Adrenal gland (tissue), 12 donors: Measurements from ENCODE around the gene HHIPL2. TPM values are rescaled to one million over a fixed set of nuclear protein-coding genes. Genes with fewer than 3 reads are reported as not detected.
"Not testable (repeated sequence)": the region's sequence is repeated elsewhere in the genome, so short reads cannot be mapped to it uniquely, and the experiment has no call there.

Experiments
- DNase-seq, 7 donors: peaks; one replicate each; pipeline ENCODE4 v3.0.0-alpha.2; 2019 to 2020
- H3K27ac ChIP-seq, 5 donors: fragments of 200-600 bp; sonication (generic) in 4 of 5; 1 replicate in 3 of 5; 2 replicates in 2 of 5; pipeline versions ENCODE4 v1.5.1 to v1.8.0; 2016 to 2020; ENCODE audit warnings: mild to moderate bottlenecking in 1 of 5
- H3K27me3 ChIP-seq: fragments of 200-600 bp; 2 replicates; pipeline ENCODE4 v1.8.0; 2021
- H3K36me3 ChIP-seq, 2 donors: fragments of 200-600 bp; replicated peaks in 1 of 2; 1 replicate in 1 of 2; 2 replicates in 1 of 2; pipeline versions ENCODE4 v1.5.1 to v1.8.0; 2018 to 2022
- H3K4me1 ChIP-seq, 2 donors: fragments of 200-600 bp; replicated peaks in 1 of 2; 1 replicate in 1 of 2; 2 replicates in 1 of 2; pipeline versions ENCODE4 v1.5.1 to v1.8.0; 2018 to 2021
- H3K4me3 ChIP-seq, 4 donors: fragments of 200-600 bp; sonication (generic) in 3 of 4; one replicate each; pipeline ENCODE4 v1.5.1; 2016 to 2018
- H3K9me3 ChIP-seq, 3 donors: fragments of 200-600 bp; sonication (generic) in 1 of 3; replicated peaks in 1 of 3; 1 replicate in 2 of 3; 2 replicates in 1 of 3; pipeline versions ENCODE4 v1.5.1 to v1.8.0; 2016 to 2021
- WGBS, 4 donors: extraction: QIAGEN DNeasy Blood & Tissue Kit in 2 of 4; methylation state at CpG; one replicate each; pipeline versions ENCODE4 v1.1.5 to v1.1.7; 2013 to 2017; 5-methylcytosine and 5-hydroxymethylcytosine counted together
- intact Hi-C, 2 donors: fragments of 100-400 bp; cut with DNase I; formaldehyde crosslinking; loops; one replicate each; pipeline versions ENCODE4 v1.14.1 to v1.15.0; 2022 to 2023
- polyA plus RNA-seq, 3 donors: library from polyadenylated mRNA; stranded (reverse); fragments of 200-250 nt in 2 of 3; fragments of 350-450 nt in 1 of 3; fragmentation: Illumina TruSeq in 1 of 3; extraction: RNeasy Lipid Tissue Mini Kit (QIAGEN cat#74804) in 1 of 3; gene quantifications; one replicate each; pipeline ENCODE4 v1.2.3, GENCODE V29; 2013 to 2014
- small RNA-seq, 2 donors: library from RNA; depleted of rRNA; stranded (forward); fragments of <200 nt; gene quantifications; one replicate each; pipeline ENCODE3, GENCODE V24; 2016
- total RNA-seq, 9 donors: library from RNA; depleted of rRNA in 4 of 9; stranded (reverse); fragments of >200 nt in 4 of 9; fragments of 120-200 nt in 1 of 9; fragmentation: NEBNext Ultra II Directional in 1 of 9; extraction: Animal tissue kit (Norgen Biotek cat#: 25700) in 1 of 9; gene quantifications; one replicate each; pipeline versions ENCODE4 v1.1.0 to v1.2.4, GENCODE V29; 2013 to 2023
- donor health status: healthy with polysubstance abuse.
- donor health status: Bipolar disorder and iron deficiency.
- donor health status: DM: yes; HTN: yes; CAD: no.
- donor health status: DM: no; HTN: no; CAD: no.
- donor health status: DM: no; HTN: no; CAD: no.
- donor health status: DM: yes; HTN: yes; CAD: no.

HHIPL2 gene
- total and polyA plus RNA-seq, 12 donors, result 0.11 to 3.4 (median 0.57) TPM; not detected in 4

- H3K4me3 ChIP-seq, DNase-seq, intact Hi-C loops, H3K36me3 ChIP-seq, H3K9me3 ChIP-seq, H3K4me1 ChIP-seq, H3K27ac ChIP-seq, H3K27me3 ChIP-seq: not testable (repeated sequence)
- 93 to 98% (median 95%) methylated on average over 22 to 32 of the region's 33 CpGs for WGBS, 4 donors
Measured at GRCh38 chr1:222472776-222473540, 74.9 kb downstream of the HHIPL2 start.

Small RNA genes lying within 50 kb of the gene (small RNA-seq; reads per million reads assigned to genes)
- gene RNU6-791P, result 0 reads per million in 2 donors

Other genes with a start within 250 kb of the HHIPL2 start
- 1 to 10 TPM; 1.6 to 9.6 (median 5.8) TPM for gene TAF1A, start 41.8 kb upstream of the HHIPL2 start, total RNA-seq
- gene TAF1A, start 41.8 kb upstream of the HHIPL2 start, polyA plus RNA-seq, result 1 to 10 TPM; 1.4 to 6.6 (median 1.6) TPM
- 100 to 1,000 TPM in 2 of 9 donors, 10 to 100 TPM in 7; 37.7 to 146 (median 71.2) TPM for gene MIA3, start 70.0 kb upstream of the HHIPL2 start, total RNA-seq
- 100 to 1,000 TPM in 1 of 3 donors, 10 to 100 TPM in 2; 33.1 to 134 (median 45.2) TPM for gene MIA3, start 70.0 kb upstream of the HHIPL2 start, polyA plus RNA-seq
- gene AIDA, start 164.4 kb upstream of the HHIPL2 start, total RNA-seq, result 10 to 100 TPM; 29.4 to 62.5 (median 48.7) TPM
- gene AIDA, start 164.4 kb upstream of the HHIPL2 start, polyA plus RNA-seq, result 10 to 100 TPM; 34.1 to 72.0 (median 49.1) TPM
- 10 to 100 TPM; 39.3 to 81.3 (median 42.6) TPM for gene BROX, start 164.5 kb upstream of the HHIPL2 start, total RNA-seq
- 10 to 100 TPM; 14.1 to 29.4 (median 17.8) TPM for gene BROX, start 164.5 kb upstream of the HHIPL2 start, polyA plus RNA-seq
- gene FAM177B, start 189.1 kb upstream of the HHIPL2 start, total RNA-seq, result 1 to 10 TPM in 7 of 9 donors, under 1 TPM in 2; 0.11 to 2.3 (median 1.8) TPM
- gene FAM177B, start 189.1 kb upstream of the HHIPL2 start, polyA plus RNA-seq, result 1 to 10 TPM; 1.1 to 1.5 (median 1.4) TPM